Measurements from ENCODE around the gene PITX1.
"Not testable (repeated sequence)": the region's sequence is repeated elsewhere in the genome, so short reads cannot be mapped to it uniquely, and the experiment has no call there.

PITX1 gene

GRCh38 chr5:135033901-135034235 lies at the start of gene PITX1:
Gene PITX1, minus strand, starts transcription at chr5:135034228. Its CDS starts 347 bp downstream, at chr5:135033881.
- no peak for DNase-seq (ENCODE audit: extremely low read depth in 1 of 2, low read depth in 1 of 2)

- DNase-seq (ENCODE audit: extremely low read depth in 1 of 2, low read depth in 1 of 2) = not testable (repeated sequence)
These were observed 49.3 kb upstream of the PITX1 start for GRCh38 chr5:135083334-135083733.

DNA sequence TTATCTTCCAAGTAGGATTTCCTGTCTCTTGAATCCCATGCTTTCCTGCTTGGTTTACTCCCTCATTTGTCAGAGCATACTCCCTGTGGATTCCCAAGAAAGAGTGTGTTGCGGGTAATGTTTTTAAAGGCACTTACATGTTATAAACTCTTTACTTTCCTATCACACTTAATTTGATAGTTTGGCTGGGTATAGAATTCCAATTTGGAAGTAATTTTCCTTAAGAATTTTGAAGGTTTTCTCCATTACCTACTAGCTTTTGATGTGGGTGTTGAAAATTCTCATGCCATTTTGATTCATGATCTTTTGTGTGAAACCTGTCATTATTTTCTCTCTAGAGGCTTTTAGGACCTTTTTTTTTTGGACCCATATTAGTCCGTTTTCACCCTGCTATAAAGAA lies 47.2 kb upstream of the PITX1 start:
- DNase-seq (ENCODE audit: extremely low read depth in 1 of 2, low read depth in 1 of 2) = no peak

DNA sequence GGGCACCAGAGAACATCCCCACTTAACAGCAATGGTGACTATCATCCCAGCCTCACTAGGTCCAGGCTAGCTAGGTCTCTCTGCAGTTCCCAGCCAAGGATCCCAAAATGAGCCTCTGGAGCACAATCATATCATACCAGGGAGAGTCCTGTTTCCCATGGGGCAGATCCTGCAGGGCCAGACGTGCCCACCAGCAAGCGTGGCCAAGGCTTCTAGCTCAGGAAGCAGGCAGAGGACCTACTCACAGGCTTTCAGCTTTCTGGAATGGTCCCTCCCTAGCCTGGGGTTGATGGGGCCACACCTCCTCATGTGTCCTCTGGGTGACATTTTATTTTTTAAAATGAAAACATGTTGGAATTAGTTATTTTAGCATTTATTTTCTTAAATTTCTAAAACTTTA lies 45.7 kb upstream of the PITX1 start:
- no peak for DNase-seq (ENCODE audit: extremely low read depth in 1 of 2, low read depth in 1 of 2)

DNA sequence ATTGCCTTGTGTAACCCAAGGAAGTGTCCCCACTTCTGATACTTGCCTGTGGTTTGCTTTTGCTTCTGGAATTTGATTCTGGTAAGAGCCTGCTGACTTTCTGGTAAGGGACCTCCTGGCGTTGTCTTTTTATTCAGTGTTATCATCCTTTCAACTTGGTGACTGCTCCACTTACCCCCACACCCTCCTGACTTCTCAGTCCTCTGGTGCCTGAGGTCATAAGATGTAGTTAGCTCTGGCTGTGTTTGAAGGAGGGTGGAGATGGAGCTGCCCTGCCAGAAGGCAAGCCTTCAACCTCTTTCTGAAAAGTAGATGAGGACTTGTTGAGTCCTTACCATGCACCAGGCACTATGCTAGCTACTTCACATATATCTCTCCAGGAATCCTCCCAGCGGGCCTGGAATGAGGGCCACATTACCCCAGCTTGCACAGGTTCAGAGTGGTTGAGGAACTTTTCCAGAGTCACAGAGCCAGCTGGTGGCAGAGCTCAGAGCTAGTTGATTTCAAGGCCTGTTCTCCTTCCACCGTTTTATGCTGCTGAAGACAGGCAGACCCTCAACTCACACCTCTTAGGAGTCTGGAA lies 45.2 kb upstream of the PITX1 start:
- no peak for DNase-seq (ENCODE audit: extremely low read depth in 1 of 2, low read depth in 1 of 2)

- no peak for DNase-seq (ENCODE audit: extremely low read depth in 1 of 2, low read depth in 1 of 2)
These were observed 42.8 kb upstream of the PITX1 start for GRCh38 chr5:135076801-135077200.

DNA sequence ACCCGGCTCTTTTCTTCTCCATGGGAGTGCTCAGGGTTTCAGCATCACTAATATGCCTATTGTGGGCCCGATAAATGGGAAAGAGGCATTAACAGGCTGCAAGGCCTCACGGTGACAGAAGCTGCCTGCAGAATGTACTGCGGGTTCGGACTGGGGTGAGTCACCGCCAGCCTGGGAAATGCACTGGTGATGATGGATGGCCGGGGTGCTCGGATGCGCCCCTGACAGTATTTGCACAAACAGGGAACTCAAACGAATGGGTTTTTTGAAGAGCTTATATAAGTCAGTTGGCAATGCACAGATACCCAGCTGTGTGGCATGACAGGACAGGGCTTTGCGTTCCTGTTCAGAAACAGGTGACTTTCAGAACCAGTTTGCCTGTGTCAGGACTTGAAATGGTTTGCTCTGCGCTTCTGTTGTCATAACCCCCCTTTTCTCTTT lies 42.0 kb upstream of the PITX1 start:
- DNase-seq (ENCODE audit: extremely low read depth in 1 of 2, low read depth in 1 of 2) = no peak

- no peak for DNase-seq (ENCODE audit: extremely low read depth in 1 of 2, low read depth in 1 of 2)
These were observed 41.6 kb upstream of the PITX1 start for GRCh38 chr5:135075621-135076020.

DNA sequence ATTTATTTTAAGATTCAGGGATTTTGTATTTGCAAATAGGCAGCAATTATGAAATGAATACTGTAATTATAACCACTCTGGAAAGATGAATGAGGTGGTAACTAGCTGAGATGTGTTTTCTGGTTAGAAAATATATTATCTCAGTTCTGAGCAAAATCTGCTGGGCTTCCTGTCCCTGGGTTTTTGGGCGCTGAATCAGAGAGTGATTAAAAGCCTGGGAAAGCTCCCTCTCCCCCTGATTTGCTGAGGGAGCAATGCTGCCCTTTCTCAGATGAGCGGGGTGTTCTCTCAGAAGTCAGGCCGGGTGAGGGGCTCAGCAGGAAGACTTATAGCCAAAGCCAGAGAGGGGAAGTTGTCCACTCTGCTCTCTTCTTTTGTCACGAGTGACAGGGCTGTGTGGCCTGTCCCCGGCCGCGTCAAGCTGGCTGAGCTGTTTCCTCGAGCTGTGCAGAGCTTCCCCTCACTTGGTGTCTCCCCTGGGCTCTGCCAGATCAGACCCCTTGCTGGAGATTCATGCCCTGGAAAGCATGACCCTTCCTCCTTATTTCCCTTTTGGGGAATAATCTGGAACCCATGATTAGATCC lies 39.8 kb upstream of the PITX1 start:
- DNase-seq (ENCODE audit: extremely low read depth in 1 of 2, low read depth in 1 of 2) = no peak

DNA sequence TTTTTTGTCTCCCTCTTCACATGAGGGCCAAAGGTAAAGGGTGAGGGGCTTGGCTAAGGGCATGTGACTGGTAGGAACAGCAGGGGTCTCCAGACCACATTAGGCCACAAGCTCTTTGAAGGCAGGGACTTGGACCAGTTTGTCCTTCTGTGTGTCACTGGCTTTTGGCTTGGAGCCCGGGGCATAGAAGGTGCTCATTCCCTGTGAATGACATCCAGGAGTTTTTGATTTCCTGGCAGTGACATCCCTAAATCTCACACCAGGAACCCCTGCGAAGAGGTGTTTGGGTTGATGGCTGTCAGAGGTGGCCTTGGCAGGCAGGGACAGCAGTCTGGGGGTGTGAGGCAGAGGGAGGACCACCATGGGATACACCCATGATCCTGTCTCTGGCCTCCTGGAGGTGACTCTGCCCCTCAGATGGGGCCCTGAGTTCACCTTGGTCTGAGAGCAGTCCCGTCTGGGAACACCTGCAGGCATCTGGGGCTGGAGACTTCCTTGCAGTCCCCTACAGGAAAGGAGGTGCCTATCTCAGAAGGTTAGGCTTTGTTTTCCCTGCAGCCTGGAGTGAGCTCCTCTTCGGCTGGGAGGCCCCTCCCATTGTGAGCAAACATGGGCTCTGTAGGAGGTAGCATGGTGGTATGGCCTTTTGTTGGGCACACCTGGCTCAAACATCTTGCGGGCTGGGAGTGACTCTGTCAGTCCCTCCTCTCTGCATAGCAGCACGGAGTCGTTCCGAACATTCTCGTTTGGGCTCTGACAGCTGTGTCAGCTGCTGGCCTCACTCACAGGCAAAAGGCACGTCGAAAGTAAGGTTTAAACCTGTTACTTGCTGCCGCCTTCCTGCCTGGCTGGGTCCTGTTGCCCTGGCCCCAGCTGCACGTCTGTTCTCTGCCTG lies 38.6 kb upstream of the PITX1 start:
- no peak for DNase-seq (ENCODE audit: extremely low read depth in 1 of 2, low read depth in 1 of 2)

DNA sequence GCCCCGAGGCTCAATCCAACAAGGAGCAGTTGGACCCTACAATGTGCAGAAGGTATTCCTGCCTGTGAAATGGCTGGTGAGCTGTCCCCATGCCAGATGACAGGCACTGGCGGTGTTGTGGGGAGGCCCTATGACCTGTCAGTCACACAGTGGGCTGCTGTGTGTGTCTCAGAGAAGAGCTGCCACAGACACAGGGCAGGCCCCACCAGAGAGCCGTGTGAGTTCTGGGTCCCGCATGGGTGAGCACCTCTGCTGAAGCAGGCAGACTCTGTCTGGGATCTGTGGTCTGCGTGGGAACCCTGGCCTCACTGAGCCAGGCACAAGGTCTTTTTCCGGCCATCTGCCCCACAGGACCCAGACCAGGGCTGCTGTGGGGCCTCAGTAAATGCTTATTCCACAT lies 37.3 kb upstream of the PITX1 start:
- no peak for DNase-seq (ENCODE audit: extremely low read depth in 1 of 2, low read depth in 1 of 2)

GRCh38 chr5:135069895-135070657 lies 36.0 kb upstream of the PITX1 start:
- no peak for DNase-seq (ENCODE audit: extremely low read depth in 1 of 2, low read depth in 1 of 2)

GRCh38 chr5:135069016-135069770 lies 35.2 kb upstream of the PITX1 start:
- DNase-seq (ENCODE audit: extremely low read depth in 1 of 2, low read depth in 1 of 2) = no peak

- DNase-seq (ENCODE audit: extremely low read depth in 1 of 2, low read depth in 1 of 2) = no peak
These were observed 33.6 kb upstream of the PITX1 start for GRCh38 chr5:135067587-135067986.

DNA sequence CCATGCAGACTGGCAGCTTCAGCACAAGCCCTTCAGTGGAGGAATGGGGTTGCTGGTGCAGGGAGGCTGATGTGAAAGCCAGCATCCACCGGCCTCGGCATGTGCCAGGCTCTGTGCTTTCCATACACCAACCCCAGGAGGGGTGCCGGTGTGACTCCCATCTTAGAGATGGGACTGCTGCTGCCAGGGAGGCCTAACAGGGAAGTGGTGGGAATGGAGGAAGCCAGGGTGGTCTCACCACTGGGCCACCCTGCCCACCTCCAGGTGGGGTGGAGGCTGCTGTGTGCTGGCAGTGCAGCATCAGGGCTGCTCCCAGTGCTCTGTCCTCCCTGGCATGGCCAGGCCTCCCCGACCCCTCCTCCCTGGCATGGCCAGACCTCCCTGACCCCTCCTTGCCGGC lies 32.8 kb upstream of the PITX1 start:
- no peak for DNase-seq (ENCODE audit: extremely low read depth in 1 of 2, low read depth in 1 of 2)

- no peak for DNase-seq (ENCODE audit: extremely low read depth in 1 of 2, low read depth in 1 of 2)
These were observed 31.6 kb upstream of the PITX1 start for GRCh38 chr5:135065306-135066265.

GRCh38 chr5:135064235-135064570 lies 30.2 kb upstream of the PITX1 start:
- no peak for DNase-seq (ENCODE audit: extremely low read depth in 1 of 2, low read depth in 1 of 2)

DNA sequence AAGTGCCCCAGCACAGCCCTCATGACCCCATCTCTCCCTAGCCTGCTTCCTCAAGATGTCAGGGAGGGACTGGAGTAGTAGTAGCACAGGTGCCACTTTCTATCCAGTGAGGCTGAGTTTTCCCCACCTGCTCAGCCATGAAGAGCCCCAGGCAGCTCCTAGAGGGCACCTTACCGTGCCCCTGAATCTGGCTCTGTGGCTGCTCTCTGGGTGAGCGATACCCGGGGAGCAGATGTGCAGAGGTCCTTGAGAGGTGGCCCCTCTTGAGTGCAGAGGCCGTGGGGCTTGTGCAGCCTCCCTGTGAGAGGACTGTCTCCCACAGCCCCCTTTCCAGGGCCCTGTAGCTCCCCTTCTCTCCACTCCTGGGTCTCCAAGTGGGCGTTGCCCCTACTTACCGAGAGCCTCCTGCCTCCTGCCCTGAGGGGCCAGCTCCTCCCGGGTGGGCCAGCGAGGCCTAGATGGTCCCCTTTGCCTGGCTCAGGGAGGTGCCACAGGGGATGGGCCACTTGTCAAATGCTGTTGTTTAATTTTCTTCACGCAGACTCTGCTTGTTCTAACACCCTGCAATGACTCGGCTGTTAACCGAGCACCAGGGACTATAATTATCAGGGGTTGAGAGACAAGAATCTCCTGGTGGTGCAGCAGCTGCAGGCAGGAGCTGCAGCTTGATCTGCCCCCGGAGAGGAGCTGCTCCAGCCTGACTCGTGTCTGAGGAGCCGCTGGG lies 29.6 kb upstream of the PITX1 start:
- DNase-seq (ENCODE audit: extremely low read depth in 1 of 2, low read depth in 1 of 2) = no peak

GRCh38 chr5:135063056-135063445 lies 29.0 kb upstream of the PITX1 start:
- no peak for DNase-seq (ENCODE audit: extremely low read depth in 1 of 2, low read depth in 1 of 2)

Measured in stimulated activated CD8-positive, alpha-beta memory T cell treated with anti-CD3 and anti-CD28 coated beads, Interleukin-7, amount 100 ng/mL, for 48 hours (primary cell).